Activated T-helper 1 cell treated with anti-CD3 and anti-CD28 coated beads, Interleukin-12 subunit alpha, Interleukin-12 subunit beta, Interleukin-2, Interleukin-4 antibody, amounts not matched to agents 30 ng/mL and 10 ng/mL and 1 ng/mL, durations not matched to agents 14 hours and 24 hours and 36 hours (primary cell): ENCODE data around the gene LINC01488. TPM values are rescaled to one million over a fixed set of nuclear protein-coding genes. Genes with fewer than 3 reads are reported as not detected.

Source experiments
- DNase-seq: peaks from one replicate; pipeline ENCODE4 v3.0.0; 2021; ENCODE audit warnings: low spot score
- H3K27ac Mint-ChIP-seq: one replicate; pipeline ENCODE4 v1.8.0; 2021; ENCODE audit warnings: mild to moderate bottlenecking, mixed read lengths
- H3K27me3 Mint-ChIP-seq: one replicate; pipeline ENCODE4 v1.8.0; 2022; ENCODE audit warnings: mild to moderate bottlenecking, moderate library complexity, mixed read lengths; ENCODE audit not compliant: insufficient read depth
- H3K36me3 Mint-ChIP-seq: one replicate; pipeline ENCODE4 v1.8.0; 2021; ENCODE audit warnings: low read depth, mixed read lengths
- H3K4me1 Mint-ChIP-seq: one replicate; pipeline ENCODE4 v1.8.0; 2021; ENCODE audit warnings: low read depth, mixed read lengths
- H3K4me3 Mint-ChIP-seq: one replicate; pipeline ENCODE4 v1.8.0; 2021; ENCODE audit warnings: mild to moderate bottlenecking, moderate library complexity, mixed read lengths
- H3K9me3 Mint-ChIP-seq: one replicate; pipeline ENCODE4 v1.8.0; 2021; ENCODE audit warnings: mixed read lengths
- intact Hi-C: fragments of 100-400 bp; cut with micrococcal nuclease; formaldehyde crosslinking; loops from one replicate; pipeline ENCODE4 v1.15.1; 2024
- total RNA-seq: library from RNA; stranded (reverse); gene quantifications from 2 replicates; pipeline ENCODE4 v1.2.3, GENCODE V29; 2022

LINC01488 gene
- total RNA-seq, 1 donor from 2014 or later: not detected

- intact Hi-C loops: no loop called here
- H3K9me3 Mint-ChIP-seq: no peaks in the 10 kb centered on the region
- no peak overlapping the region for H3K27ac Mint-ChIP-seq
- H3K4me3 Mint-ChIP-seq: no peak overlapping the region
- no peaks in the 10 kb centered on the region for H3K27me3 Mint-ChIP-seq
- H3K36me3 Mint-ChIP-seq: no peaks in the 10 kb centered on the region
- no peaks in the 10 kb centered on the region for H3K4me1 Mint-ChIP-seq
- no peak for DNase-seq
Measured at GRCh38 chr11:69482322-69482721, 859 bp downstream of the LINC01488 start.

DNA sequence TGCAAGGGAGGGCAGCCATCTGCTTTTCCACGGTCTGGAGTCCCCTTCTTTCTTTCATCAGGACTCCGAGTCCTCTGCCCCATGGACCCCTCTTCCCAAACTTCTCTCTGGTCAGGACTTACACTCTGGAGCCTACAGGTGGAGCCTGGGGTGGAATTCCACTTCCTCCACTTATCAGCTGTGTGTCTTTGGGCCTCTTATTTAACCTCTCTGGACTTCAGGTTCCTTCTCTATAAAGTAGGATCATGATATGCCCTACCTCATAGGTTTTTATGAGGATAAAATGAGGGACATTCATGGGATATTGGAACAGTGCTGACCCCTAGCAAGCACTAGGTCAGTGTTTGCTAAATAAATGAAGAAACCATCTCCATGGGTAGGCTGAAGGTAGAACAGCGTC lies 1.7 kb downstream of the LINC01488 start:
- Mint-ChIP-seq H3K9me3 (no peaks in the 10 kb centered on the region), H3K36me3 (no peaks in the 10 kb centered on the region), H3K4me1 (no peaks in the 10 kb centered on the region), H3K27me3 (no peaks in the 10 kb centered on the region), H3K4me3 (no peak overlapping the region), H3K27ac (no peak overlapping the region)
- no peak for DNase-seq
- intact Hi-C loops: no loop called here

- no peaks in the 10 kb centered on the region for H3K4me1 Mint-ChIP-seq
- H3K4me3 Mint-ChIP-seq: no peak overlapping the region
- H3K9me3 Mint-ChIP-seq: no peaks in the 10 kb centered on the region
- DNase-seq: no peak
- intact Hi-C loops: no loop called here
- no peak overlapping the region for H3K27ac Mint-ChIP-seq
- no peaks in the 10 kb centered on the region for H3K27me3 Mint-ChIP-seq
- no peaks in the 10 kb centered on the region for H3K36me3 Mint-ChIP-seq
Measured at GRCh38 chr11:69483691-69484426, 2.4 kb downstream of the LINC01488 start.

DNA sequence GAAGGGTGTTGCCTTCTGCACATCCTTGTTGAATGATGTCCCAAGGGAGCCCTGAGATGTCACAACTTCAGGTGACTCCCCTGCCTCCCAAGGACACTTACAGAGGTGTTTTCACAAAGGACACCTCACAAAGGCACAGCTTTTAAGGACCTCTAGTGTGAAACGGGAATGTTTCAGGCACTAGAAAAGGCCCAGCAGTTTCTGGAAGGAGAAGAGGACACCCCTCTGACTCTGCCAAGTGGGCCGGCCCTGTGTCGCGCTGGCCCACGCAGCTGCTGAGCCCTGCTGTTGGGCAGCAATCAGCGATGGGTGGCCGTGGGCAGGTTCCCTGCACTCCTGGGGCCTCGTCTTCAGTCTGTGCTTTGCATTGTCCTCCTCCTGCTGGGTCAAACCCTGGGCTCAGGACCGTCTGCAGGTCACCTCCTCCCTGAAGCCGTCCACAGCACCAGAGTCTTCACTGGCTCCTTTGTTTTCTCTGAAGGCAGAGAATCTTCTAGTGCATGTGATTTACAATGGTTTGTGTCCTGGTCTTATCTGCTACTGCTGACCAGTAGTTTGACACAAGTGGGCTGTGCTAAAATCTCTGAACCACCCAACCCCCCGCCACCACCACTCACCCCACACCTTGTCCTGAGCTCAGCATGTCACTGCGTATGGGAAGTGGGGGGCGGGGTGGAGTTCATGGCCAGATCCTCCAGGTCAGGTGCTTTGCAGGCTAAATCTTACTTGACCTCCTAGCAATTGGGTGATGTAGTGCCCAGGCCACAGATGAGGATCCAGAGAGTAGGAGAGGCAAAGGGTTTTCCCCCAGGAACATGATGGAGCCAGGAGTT lies 3.2 kb downstream of the LINC01488 start:
- Mint-ChIP-seq H3K4me3 (no peak overlapping the region), H3K27me3 (no peaks in the 10 kb centered on the region), H3K36me3 (no peaks in the 10 kb centered on the region), H3K4me1 (no peaks in the 10 kb centered on the region), H3K9me3 (no peaks in the 10 kb centered on the region), H3K27ac (no peak overlapping the region)
- no peak for DNase-seq
- intact Hi-C loops: no loop called here

DNA sequence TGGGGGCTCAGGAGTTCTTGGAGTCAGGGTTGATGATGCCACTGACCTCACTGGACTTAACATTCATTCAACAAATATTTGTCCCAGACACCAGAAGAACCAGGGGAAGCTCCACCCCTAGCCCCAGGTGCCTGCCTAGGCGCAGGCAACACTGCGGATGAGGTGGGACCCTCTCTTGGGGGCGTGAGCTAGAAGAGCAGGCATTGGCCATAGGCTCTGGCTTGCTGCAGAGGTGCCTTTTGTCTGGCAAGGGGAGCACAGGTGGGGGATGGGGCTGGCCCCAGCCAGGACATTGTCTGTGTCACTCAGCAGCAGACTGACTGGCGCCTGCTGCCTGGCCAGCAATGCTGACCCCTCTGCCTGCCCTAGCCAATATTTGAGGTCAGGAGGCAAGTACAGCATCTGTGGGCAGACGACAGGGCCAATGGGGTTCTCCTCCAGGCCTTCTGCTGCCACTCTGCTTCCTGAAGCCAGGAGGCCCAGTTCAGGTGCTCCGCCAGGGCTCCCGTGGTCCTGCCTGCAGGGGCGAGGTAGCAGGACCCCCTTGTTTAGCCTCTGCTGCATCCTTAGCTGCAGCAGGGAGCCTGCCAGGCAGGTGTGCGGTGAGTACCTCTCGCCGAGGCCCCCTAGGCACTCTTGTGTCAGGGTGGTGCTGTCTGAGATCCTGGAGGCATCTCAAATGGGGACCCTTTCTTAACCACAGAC lies 4.0 kb downstream of the LINC01488 start:
- Mint-ChIP-seq H3K27ac (no peak overlapping the region), H3K4me3 (no peak overlapping the region), H3K9me3 (no peaks in the 10 kb centered on the region), H3K4me1 (no peaks in the 10 kb centered on the region), H3K36me3 (no peaks in the 10 kb centered on the region), H3K27me3 (no peaks in the 10 kb centered on the region)
- intact Hi-C loops: no loop called here
- DNase-seq: no peak

- intact Hi-C loops: no loop called here
- Mint-ChIP-seq H3K4me3 (no peak overlapping the region), H3K27ac (no peak overlapping the region), H3K9me3 (no peaks in the 10 kb centered on the region), H3K36me3 (no peaks in the 10 kb centered on the region), H3K4me1 (no peaks in the 10 kb centered on the region), H3K27me3 (no peaks in the 10 kb centered on the region)
- no peak for DNase-seq
Measured at GRCh38 chr11:69486056-69486772, 4.8 kb downstream of the LINC01488 start.

DNA sequence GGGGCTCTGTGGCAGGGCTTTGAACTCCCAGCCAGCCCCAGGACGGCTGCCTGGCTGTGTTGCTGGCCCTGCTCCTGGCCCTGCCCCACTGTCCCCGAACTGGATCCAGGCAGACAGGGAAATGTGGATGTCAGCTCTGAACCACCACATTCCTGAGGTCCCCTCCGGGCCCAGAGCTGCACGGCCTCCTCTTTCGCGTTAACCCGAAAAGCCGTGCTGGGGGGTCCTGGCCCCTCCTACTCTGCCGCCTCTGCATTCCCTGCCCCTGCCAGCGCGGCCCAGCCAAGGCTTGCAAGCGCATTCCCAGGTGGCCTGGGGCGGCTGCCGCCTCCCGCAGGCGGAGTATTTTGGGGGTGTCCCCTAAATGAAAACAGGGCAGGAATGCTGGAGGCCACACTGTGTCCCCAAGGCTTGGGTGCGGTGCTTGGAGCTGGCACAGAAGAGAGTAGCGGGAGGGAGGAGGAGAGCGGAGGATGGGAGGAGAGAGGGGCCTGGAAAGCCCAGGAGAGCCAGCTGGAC lies 5.4 kb downstream of the LINC01488 start:
- Mint-ChIP-seq H3K36me3 (no peaks in the 10 kb centered on the region), H3K27ac (no peak overlapping the region), H3K9me3 (no peaks in the 10 kb centered on the region), H3K4me3 (no peak overlapping the region), H3K4me1 (no peaks in the 10 kb centered on the region), H3K27me3 (no peaks in the 10 kb centered on the region)
- intact Hi-C loops: no loop called here
- no peak for DNase-seq

DNA sequence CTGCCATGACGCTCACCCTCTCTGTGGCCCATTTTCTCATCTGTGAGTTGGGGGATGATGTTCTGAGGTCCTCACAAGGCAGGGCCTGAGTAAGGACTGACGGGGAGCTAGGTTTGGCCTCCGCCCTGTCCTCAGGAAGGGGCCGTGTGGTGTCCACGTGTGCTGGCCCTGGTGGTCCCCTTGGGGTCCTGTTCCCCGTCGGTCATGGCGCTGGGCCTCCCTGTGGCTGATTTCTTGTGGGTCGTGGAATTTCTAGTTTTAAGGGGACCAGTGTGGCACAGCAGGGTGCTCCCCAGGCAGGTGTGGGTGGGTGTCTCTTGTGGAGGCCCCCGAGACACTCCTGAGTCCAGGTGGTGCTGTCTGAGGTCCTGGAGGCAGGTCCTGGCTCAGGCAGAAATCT lies 5.9 kb downstream of the LINC01488 start:
- H3K4me3 Mint-ChIP-seq: no peak overlapping the region
- DNase-seq: no peak
- H3K4me1 Mint-ChIP-seq: no peaks in the 10 kb centered on the region
- H3K27ac Mint-ChIP-seq: no peak overlapping the region
- intact Hi-C loops: no loop called here
- no peaks in the 10 kb centered on the region for H3K27me3 Mint-ChIP-seq
- no peaks in the 10 kb centered on the region for H3K36me3 Mint-ChIP-seq
- no peaks in the 10 kb centered on the region for H3K9me3 Mint-ChIP-seq

DNA sequence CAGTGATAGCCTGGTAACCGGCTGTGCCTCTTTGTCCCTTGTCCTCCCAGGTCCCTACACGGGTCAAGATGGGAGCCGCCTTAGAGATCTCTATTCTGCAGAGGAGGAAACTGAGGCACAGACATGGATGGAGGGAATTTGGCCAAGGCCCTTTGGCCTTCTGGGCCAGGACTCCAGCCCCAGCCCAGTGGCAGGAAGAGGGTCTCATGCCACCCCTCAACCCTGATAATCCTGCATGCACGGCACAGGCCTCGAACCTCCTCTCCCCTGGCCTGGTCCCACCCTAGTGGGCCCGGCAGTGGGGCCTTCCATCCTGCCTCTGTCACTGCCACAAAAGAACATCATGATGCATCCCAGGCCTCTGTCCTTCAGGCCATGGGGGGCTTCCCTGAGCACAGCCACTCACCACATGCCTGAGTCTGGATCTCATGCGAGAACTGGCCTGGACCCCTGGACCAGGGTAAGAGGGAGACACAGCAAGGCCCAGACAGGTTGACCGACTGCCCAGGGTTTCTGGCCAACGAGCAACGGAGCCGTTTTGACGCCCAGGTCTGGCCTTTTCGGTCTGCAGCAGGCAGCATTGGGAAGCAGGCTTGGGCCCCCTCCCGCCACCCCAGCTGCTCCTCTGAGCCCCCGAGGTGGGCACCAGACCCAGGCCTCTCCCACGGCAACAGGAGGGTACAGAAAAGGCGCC lies 6.5 kb downstream of the LINC01488 start:
- H3K27ac Mint-ChIP-seq: no peak overlapping the region
- intact Hi-C loops: no loop called here
- DNase-seq: no peak
- H3K4me3 Mint-ChIP-seq: no peak overlapping the region
- no peaks in the 10 kb centered on the region for H3K4me1 Mint-ChIP-seq
- H3K36me3 Mint-ChIP-seq: no peaks in the 10 kb centered on the region
- no peaks in the 10 kb centered on the region for H3K9me3 Mint-ChIP-seq
- no peaks in the 10 kb centered on the region for H3K27me3 Mint-ChIP-seq

DNA sequence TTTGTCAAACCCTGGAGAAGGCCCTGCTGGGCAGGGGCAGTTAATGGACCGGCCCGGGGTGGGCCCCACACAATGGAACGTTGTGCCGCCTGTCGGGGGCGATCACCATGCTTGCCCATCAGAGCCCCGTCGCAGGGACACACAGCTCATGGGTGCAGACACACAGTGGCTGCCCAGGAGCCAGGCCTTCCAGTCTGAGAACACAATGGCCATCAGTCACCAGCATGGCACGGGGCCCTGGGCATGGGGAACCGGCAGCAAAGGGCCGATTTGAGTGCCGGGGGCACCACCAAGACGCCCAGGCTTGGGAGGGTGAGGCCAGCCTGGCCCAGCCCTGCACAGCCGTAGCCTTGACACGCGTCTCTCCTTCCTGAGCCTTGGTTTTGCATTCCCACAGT lies 7.1 kb downstream of the LINC01488 start:
- no peaks in the 10 kb centered on the region for H3K27me3 Mint-ChIP-seq
- no peak overlapping the region for H3K27ac Mint-ChIP-seq
- no peak for DNase-seq
- intact Hi-C loops: no loop called here
- no peak overlapping the region for H3K4me3 Mint-ChIP-seq
- no peaks in the 10 kb centered on the region for H3K36me3 Mint-ChIP-seq
- no peaks in the 10 kb centered on the region for H3K9me3 Mint-ChIP-seq
- no peaks in the 10 kb centered on the region for H3K4me1 Mint-ChIP-seq

GRCh38 chr11:69489031-69489745 lies 7.7 kb downstream of the LINC01488 start:
- Mint-ChIP-seq H3K4me1 (no peaks in the 10 kb centered on the region), H3K4me3 (no peak overlapping the region), H3K27me3 (no peaks in the 10 kb centered on the region), H3K9me3 (no peaks in the 10 kb centered on the region), H3K36me3 (no peaks in the 10 kb centered on the region), H3K27ac (no peak overlapping the region)
- intact Hi-C loops: no loop called here
- no peak for DNase-seq
